Hematopoietic multipotent progenitor cell treated with erythropoietin and hydrocortisone succinate and interleukin-3 and kit ligand, for 15 days (in vitro differentiated cells): ENCODE results near the gene OR2C1.

Source experiments
- DNase-seq: peaks from one replicate; pipeline ENCODE4 v3.0.0-alpha.2; 2015; ENCODE audit warnings: low spot score

Gene OR2C1

DNA sequence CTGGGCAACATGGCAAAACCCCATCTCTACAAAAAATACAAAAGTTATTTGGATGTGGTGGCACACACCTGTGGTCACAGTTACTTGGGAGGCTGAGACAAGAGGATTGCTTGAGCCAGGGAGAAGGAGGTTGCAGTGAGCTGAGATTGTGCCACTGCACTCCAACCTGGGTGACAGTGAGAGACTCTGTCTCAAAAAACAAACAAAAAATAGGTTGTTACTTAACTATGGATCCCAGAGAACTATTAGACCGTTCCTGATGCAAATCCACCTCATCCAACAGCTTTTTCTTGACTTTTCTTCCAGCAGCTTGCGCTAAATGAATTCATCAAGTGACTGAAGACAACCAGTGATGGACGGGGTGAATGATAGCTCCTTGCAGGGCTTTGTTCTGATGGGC, at the start of gene OR2C1:
Gene OR2C1, plus strand, starts transcription at position 301 of the 400 bp plus-strand sequence. Its CDS starts 52 bp downstream, at position 353.
- DNase-seq = no peak

DNA sequence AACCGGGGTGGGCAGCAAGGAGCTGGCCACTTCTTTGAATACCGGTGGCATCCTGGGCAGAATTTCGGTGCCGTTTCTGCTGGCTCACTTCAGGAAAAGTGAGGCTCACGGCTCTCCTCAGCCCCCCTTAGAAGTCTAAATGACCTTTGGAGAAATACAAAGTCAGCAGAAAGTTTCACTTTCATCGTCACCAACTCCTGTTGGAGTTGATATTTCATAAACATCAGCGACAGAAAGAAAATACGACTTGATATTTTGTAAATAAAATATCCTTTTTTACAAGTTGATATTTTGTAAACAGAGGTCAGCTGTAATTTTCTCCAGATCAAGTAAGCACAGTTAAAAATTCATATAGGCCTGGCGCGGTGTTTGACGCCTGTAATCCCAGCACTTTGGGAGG, 49.6 kb upstream of the OR2C1 start:
- no peak for DNase-seq

DNA sequence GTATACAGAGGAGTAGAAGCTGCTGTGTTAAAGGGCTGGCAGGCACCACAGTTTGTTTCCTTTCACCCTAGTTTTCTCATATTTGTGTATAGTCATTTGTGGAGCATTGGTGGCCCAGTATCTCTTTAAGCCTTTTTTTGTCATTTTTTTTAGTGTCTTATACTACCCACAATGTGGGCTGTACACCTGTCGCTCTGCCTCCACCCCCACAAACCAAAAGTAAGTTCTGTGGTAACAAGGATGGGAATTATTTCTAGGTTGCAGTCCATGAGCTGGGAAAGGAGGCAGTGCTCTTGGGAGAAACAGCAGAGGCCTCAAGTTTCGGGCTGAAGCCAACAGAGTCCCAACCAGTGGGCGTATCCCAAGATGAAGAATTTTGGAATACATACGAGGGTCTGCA, 44.2 kb upstream of the OR2C1 start:
- DNase-seq = no peak

DNA sequence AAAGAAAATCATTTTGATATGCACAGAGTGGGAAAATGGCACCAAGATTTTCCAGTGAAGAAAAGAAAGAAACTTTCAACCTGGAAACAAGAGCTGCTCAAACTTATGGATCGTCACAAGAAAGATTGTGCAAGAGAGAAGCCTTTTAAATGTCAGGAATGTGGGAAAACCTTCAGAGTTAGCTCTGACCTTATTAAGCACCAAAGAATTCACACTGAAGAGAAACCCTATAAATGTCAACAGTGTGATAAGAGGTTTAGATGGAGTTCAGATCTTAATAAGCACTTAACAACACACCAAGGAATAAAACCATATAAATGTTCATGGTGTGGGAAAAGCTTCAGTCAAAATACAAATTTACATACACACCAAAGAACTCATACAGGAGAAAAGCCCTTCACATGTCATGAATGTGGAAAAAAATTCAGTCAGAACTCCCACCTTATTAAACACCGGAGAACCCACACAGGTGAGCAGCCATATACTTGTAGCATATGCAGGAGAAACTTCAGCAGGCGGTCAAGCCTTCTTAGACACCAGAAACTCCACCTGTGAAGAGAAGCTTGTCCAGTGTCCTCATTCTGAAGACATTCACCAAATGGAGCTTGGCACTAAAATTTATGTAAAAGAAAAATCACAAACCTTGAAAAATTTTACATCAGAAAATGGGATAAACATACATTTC, 38.2 kb upstream of the OR2C1 start:
- DNase-seq = no peak

DNA sequence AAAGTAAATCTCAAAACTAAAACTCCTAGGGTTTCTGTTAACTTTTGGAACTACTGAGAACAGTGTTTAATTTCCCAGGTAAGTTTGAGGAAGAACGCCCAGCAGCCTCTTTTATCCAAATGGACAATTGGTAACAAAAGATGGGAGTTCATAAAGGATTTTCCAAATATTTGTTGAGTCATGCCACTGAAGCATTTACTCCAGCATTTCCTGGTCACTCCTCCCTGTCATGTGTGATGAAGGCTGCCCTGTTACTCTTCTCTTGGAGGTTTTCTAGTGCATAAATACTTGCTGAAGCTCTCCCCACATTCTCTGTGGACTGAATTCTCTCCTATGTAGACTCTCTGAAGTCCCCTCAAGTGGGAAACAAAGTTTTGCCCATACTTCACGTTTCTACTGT, 33.9 kb upstream of the OR2C1 start:
- DNase-seq = no peak

DNA sequence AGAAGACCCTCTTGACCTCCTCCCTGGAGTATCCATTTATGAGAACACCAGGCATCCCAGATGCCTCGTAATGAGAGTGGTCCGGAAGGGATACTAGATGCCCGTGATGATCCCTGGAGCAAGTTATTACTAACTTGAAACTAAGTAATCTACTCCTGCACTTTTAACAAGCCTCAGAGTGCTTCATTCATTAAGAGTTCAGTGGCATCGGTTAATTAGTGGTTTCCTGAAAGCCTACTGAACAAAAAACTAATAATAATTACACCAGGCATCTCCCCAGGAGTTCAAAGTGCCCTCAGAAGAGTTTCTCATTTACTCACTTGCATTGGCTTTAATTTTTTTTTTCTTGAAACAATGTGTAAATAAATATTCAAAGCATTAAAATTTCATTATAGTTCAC, 28.2 kb upstream of the OR2C1 start:
- DNase-seq = no peak

DNA sequence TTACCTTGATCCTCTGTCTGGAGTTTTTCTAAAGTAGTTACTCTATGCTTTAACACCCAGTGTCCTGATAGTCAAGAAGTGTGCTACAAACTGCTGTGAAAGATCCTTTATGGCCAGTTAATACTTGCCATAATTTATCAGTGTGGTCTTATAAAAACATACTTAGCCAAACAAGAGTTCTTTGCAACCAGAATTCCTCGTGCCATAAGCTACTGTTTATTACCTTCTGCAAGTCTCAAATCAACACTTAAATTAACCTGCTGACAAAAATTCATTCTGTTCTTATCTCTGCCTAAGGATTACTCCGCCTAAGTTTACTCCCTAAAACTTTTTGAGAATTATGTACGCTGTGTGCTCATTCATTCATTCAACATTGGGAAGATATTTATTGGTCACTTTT, 27.6 kb upstream of the OR2C1 start:
- no peak for DNase-seq

DNA sequence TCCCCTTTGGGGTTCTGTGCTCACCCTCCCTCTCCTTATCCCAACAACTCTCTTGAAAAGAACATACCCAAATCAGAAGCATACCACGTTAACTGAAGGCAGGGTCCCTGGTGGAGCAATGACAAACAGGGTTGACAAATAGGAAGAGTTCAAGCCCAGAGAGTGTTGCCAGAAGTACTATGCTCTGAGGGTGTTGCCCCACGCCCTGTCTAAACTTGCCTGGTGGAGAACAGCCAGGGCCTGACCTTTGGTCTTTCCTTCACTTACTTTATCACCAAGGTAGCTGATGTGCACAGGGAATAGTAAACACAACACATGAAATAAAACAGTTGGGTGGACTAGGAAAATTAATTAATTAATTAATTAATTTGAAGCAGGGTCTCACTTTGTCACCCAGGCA, 27.0 kb upstream of the OR2C1 start:
- DNase-seq = no peak

DNA sequence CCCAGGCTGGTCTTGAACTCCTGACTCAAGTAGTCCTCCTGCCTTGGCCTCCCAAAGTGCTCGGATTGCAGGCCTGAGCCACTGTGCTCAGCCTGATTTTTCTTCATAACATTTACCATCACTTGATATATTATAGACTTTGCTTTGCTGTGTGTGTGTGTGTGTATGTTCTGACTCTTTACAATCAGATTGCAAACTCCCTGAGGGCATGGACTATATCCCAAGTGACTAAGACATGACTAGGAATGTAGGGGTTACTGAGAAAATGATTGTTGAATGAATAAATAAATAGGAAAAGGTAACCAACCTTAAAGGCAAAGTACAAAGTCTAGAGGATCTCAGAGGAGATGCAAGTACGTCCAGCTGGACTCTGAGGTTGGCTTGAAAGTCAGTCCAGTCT, 9.6 kb upstream of the OR2C1 start:
- no peak for DNase-seq

DNA sequence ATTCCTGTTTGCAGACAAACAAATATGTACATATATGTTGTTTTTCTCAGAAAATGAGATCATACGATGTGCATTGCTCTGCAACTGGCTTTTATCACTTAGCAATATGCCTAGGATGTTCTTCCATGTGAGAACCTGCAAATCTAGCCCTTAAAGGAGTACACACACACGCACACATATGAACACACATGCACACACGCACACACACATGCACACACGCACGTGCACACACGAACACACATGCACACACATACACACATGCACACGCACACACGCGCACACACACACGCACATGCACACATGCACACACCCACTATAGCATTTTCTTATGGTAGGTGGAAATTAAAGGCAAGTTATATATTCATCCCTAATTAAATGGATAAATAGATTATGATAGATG, 8.1 kb upstream of the OR2C1 start:
- no peak for DNase-seq

DNA sequence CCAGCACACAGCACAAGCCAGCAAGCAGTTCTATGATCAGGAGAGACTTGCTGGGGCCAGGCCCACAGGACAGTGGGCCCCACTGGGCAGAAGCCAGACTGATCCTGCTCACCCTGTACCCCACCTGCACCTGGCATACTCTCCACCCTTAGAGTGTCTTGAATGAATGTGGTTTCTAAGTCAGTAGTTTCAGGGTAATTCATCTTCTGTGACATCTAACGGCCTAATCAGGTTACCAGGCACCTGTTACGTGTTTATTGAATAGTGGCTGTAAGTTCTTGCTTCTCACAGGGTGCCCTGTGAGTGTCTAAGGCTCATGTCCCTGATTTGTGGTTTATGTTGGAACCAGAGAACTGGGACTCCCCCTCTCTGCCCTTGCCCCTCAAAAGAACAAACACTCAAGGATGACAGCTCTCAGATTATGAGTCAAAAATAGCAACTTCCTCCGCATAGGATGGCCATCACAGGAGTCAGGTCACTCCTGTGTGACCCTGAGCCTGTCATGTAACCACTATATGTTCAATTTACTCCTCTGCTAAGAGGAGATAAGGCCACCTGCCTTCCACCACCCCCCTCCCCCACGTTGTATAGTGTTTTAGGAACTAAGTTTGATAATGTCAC, 7.0 kb upstream of the OR2C1 start:
- DNase-seq = no peak

DNA sequence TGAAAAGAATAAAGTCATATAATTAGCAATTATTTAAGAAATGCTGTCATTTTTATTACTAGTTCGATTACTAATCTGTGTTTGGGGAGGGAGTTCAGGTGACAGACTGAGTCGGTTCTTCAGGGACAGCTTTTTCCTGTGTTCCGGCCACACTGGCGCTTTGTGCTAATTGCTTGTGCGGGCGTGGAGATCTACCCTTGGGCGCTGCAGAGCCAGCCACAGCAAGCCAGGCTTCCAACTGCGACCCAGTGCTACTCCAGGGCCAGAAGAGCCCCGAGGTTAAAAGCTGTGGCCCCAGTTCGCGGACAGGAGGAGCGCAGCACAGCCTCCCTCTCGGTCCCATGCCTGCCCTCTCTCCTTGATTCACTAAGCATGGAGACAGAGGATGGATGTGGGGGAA, 6.5 kb upstream of the OR2C1 start:
- no peak for DNase-seq

DNA sequence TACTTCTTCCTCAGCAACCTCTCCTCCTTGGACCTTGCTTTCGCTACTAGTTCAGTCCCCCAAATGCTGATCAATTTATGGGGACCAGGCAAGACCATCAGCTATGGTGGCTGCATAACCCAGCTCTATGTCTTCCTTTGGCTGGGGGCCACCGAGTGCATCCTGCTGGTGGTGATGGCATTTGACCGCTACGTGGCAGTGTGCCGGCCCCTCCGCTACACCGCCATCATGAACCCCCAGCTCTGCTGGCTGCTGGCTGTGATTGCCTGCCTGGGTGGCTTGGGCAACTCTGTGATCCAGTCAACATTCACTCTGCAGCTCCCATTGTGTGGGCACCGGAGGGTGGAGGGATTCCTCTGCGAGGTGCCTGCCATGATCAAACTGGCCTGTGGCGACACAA, 429 bp downstream of the OR2C1 start:
- no peak for DNase-seq

DNA sequence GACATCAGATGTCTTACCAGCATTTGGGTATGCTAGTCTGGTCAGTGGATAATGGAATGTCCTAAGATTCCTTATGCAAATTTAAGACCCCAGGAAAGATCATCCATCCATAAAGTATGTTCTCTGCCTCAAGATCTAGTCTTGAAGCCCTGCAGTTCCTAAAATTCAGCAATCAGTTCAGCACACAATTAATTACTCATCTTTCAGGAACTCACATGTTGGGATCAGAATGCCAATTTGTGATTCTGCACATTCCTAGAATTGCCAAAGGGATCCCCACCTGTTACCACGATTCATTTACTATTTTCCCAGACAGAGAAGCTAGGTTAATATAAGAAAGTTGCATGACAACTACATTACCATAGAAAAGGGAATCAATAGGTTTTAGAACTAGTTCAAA, 3.2 kb downstream of the OR2C1 start:
- no peak for DNase-seq

DNA sequence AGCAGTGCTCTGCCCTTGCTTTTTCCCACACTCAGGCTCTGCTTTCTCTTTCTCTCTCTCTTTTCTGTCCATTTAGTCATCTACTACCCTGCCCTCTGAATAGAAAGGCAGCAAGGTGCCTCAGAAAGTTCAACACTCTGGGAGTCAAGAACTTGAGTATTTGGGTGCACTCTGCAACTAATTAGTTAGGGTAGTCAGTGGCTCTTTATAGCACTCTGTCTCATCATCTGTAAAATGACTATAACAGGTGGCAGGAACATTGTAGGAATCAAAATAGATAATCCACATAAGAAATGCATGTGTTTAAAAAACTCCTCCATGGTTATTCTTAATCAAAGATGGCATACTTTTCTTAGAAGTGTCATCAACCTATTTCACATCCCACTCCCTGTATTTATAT, 7.2 kb downstream of the OR2C1 start:
- no peak for DNase-seq

DNA sequence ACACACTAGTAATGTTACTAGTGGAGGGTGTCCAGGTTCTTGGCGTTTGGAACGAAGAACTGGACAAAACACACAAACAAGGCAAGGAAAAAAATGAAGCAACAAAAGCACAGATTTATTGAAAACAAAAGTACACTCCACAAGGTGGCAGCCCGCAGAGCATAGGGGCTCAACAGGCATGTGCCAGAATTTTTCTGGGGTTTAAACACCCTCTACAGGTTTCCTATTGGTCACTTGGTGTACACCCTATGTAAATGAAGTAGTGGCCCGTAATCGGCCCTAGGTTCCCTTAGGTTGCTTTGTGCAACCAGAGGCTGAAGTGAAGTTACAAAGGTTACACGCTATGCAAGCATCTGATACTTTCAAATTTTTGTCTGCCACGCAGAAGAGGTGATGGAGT, 8.1 kb downstream of the OR2C1 start:
- no peak for DNase-seq

DNA sequence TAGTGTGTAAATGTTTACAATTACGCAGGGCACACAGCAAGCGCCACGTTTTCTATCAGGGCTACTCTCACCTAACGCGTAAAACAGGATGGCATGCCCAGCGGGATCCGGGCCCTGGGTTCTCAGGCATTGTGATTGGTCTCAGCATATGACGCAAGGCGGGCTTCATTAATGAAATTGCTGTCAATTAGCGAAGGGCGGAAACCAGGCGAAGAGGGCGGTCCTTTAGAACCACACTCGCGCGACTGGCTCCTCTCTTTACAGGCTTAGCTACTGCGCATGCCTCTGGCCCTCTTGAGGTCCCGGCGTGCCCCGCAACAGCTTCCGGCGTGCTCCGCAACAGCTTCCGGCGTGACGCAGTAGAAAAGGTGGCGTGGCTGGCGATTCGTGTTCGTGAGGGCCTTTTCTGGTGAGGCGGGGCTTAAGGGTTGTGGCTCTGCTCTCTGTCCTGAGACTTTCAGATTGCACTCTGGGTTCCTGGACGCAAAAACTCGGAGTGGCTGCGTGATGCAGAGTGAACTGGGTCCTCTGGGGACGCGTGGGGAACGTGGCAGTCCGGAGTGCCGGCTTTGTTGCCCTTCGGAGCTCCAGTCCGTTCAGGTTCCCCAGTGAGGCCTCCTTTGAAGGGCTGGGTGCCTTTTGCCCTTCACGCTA, 9.2 kb downstream of the OR2C1 start:
- peak; percentile 62 for DNase-seq

DNA sequence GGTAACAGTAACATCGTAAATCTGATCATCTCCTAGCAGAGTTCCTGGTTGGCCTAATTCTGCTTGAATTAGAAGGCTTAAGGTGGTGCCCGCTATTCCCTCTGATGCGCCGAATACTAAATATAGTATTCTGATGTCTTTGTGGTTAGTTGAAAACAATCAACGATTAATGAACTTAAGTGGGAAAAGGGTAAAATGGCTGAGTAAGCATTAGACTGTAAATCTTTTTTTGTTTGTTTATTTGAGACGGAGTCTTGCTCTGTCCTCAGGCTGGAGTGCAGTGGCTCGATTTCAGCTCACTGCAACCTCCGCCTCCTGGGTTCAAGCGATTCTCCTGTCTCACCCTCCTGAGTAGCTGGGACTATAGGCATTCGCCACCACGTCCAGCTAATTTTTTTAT, 13.4 kb downstream of the OR2C1 start:
- no peak for DNase-seq

DNA sequence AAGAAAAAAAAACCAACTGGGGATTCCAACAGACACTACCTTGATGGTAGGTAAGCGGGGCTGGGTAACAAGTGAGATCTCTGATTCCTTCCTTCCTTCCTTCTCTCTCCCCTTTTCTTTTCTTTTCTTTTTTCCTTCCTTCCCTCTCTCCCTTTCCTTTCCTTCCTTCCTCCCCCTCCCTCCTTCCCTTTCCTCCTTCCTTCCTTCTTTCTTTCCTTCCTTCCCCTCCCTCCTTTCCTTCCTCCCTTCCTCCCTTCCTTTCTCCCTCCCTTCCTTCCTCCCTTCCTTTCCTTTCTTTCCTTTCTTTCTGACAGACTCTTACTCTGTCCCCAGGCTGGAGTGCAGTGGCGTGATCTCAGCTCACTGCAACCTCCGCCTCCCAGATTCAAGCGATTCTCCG, 20.0 kb downstream of the OR2C1 start:
- DNase-seq = no peak

DNA sequence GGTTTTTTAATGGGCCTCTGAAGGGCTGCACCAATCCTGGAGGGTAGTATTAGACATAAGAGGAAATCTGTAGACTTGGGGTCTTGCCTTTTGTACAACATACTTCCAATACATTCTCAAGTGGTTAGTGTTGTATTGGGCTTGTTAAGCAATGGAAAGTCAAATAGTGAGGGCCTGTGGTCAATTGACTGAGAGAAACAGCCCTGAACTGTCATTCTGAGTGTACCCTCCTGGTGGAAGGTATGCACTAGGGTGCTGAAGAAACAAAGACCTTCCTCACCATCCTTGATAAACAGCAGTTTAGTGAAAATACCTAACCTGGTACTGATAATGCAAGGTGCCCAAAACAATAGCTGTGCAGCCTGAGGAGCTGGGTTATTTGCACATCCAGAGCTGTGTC, 22.2 kb downstream of the OR2C1 start:
- no peak for DNase-seq

DNA sequence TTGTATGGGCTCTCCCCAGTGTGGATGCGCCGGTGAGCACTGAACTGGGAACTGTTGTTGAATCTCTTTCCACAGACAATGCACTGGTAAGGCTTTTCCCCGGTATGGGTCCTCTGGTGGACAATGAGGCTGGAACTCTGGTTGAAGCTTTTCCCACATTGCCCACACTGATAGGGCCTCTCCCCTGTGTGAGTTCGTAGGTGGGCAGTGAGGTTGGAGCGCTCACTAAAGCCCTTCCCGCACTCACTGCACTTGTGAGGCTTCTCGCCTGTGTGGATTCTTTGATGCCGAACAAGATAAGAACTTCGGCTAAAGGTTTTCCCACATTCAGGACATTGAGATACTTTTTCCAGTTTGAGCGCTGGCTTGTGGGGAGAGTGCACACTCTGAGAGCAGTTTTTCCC, 27.4 kb downstream of the OR2C1 start:
- DNase-seq = no peak

DNA sequence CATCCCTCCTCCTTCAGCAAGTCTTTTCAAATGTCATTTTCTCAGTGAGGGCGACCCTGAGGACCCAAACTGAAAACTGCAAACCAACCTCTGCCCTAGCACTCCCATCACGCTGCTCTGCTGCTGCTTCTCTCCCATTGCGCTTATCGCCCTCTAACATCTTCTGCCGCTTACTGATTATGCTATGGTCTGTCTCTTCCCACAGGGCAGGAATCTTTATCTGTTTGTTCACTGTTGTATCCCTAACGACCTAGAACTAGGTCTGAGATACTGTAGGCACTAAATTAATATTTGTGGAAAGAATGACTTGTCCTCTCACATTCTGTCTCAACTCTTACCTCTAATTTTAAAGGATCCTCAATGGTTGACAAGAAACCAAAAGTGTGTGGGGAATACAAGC, 32.6 kb downstream of the OR2C1 start:
- DNase-seq = peak; percentile 4

DNA sequence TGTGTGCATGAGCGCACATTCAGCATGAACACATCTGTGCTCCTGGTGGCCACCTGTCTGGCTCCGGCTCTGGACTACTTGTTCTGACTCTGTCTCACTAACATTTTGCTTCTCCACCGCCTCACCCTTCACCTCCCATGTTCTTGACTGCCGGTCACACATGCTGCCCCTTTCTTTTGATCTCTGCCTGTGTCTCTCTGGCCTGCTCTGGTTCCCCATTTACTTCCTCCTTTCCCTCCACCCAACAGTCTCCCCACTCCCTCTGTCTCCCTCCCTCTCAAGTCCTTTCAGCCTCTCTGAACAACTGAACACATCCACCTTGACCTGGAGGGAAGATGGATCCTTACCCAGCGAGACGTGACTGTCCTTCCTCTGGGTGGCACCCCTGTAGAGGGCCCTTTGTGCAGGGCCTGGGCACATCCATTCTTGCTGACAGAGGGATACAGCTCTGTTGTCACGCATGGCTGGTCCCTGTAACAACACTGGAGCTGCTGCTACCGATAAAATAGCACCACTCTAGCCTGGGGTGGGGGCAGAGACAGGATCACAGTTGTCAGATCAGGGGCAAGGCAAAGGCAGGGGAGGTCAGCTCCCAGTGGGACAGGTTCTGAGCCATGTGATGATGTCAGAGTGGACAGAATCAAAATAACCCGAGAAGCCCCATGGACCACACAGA, 34.1 kb downstream of the OR2C1 start:
- no peak for DNase-seq
